HUDEP-2 (cell line): ENCODE results near the gene AKR7A2.
A peak's percentile ranks its signal among the peaks of the same experiment; 100 is the strongest.

ENCODE experiments used
- DNase-seq, 76 experiments: peaks; one replicate each; lab custom pipeline; 2025; ENCODE audit not compliant: unreplicated experiment in 76 of 76; lab: John Stamatoyannopoulos, UW

Gene AKR7A2

GRCh38 chr1:19325958-19326747, 14.2 kb upstream of the AKR7A2 start:
- no peak for DNase-seq

- peak in 29 of 76 experiments; percentile 8 to 82 (median 35) for DNase-seq
Measured at GRCh38 chr1:19325368-19325957, 13.5 kb upstream of the AKR7A2 start.

GRCh38 chr1:19324665-19324990, 12.7 kb upstream of the AKR7A2 start:
- no peak for DNase-seq

GRCh38 chr1:19323987-19324664, 12.2 kb upstream of the AKR7A2 start:
- no peak for DNase-seq

- no peak for DNase-seq
Measured at GRCh38 chr1:19322481-19322880, 10.5 kb upstream of the AKR7A2 start.

GRCh38 chr1:19321071-19321470, 9.1 kb upstream of the AKR7A2 start:
- DNase-seq, result no peak

GRCh38 chr1:19319196-19319595, 7.3 kb upstream of the AKR7A2 start:
- no peak for DNase-seq

- DNase-seq, result no peak
Measured at GRCh38 chr1:19317126-19317910, 5.4 kb upstream of the AKR7A2 start.

DNA sequence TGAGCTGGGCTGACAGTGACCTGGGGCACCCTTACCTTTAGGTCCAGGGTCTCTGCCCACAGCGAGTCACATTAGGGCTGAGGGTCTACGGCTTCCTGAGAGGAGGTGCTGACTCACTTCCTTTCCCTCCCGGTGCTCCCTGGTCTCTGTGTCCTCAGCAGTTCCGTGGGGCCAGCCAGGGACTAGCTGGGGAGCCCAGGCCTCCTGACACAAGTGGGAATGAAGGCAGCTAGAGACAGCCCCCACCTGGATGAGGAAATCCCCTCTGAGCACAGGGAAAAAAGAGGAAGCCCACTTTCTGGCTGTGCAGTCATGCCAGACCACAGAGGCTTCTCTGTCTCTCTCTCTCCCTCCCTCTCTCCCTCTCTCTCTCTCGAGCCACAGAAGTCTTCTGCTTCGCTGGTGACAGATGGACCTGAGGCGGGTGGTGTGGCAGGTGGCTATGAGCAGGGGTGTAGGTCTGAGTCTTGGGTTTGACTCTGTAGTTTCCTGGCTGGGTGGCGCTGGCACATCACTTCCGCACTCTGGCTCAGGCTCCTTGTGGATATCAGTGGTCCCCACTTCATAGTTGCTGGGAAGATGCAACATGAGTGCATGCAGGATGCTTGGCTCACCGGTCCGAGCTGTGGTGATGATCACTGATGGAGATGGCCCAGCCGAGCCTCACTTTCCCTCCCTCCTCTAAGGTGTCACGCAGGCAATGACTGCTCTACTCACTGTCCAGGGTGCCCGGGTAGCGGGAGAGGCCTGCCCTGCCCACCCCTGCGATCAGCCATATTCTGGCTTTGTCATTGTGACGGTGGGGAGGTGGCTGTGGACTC, 3.6 kb upstream of the AKR7A2 start:
- no peak for DNase-seq

GRCh38 chr1:19313961-19314882, 2.3 kb upstream of the AKR7A2 start:
- no peak for DNase-seq

- DNase-seq, result peak in 11 of 76 experiments; percentile 11 to 38 (median 20)
Measured at GRCh38 chr1:19313636-19313959, 1.7 kb upstream of the AKR7A2 start.

GRCh38 chr1:19312782-19313635, 1.1 kb upstream of the AKR7A2 start:
- peak in 52 of 76 experiments; percentile 10 to 79 (median 59) for DNase-seq

DNA sequence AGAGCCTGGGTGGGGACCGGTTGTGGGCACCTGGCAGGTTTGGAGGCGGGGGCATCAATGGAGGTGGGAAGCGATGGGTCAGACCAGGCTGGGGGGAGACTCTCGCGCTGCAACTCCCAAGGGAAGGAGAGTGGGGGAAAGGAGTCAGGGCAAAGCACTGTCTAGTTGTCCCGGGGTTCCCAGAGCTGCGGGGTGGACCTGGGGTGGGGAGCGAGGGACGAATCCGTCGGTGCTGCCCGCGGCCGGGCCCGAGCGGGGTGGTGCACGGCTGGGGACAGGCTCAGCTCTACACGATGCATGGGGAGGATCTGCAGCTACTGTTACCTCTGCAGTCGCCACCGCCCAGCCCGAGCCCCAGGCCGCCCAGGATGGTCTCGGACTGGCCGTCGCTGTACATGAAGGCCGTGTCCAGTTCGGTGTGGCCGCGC, 427 bp downstream of the AKR7A2 start:
- peak in 2 of 76 experiments; percentile 20 to 28 for DNase-seq

GRCh38 chr1:19310720-19311502, 1.0 kb downstream of the AKR7A2 start:
- DNase-seq, result peak in 1 of 76 experiments; percentile 7

DNA sequence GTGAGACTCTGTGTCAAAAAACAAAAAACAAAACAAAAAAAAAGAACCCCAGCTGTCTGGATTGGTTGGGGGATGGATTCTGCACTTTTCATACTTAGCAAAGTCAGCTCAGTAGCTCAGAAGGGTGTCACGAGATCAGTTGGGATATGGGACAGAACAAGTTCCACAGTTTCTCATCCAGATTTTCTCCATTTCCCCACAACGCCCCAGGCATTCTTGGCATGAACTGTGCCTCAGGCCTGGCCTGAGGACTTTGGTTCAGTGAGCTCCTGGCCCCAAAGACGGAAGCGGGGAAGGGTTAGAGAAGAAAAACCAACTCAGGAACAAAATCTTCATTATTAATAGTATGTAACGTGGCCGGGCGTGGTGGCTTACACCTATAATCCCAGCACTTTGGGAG, 1.9 kb downstream of the AKR7A2 start:
- no peak for DNase-seq

DNA sequence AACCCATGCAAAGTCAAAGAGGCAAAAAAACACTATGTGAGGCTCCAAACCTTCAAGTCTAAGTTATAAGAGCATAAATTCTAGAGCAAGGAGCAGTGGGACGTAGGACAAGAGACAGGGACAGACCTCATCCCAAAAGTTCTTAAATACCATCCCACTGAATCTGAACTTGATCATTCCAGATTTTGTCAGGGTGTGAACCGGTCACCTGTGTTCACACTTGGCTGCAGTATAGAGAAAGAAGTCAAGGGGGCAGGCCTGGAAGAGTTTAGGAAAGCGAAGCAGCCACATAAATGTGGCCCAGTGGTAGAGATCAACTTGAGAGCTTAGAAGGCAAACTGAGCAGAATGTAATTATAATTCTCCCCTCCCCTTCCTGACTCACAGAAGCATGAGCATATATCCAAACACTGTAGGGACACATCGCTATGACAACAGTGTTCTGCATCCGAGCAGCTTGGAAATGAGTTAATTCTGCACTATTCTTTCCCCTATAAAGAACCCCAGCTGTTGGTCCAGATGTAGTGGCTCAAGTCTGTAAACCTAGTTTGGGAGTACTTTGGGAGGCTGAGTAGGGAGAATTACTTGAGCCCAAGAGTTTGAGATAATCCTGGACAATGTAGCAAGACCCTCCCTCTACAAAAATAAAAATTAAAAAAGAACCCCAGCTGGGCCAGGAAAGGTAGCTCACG, 2.7 kb downstream of the AKR7A2 start:
- DNase-seq, result no peak

DNA sequence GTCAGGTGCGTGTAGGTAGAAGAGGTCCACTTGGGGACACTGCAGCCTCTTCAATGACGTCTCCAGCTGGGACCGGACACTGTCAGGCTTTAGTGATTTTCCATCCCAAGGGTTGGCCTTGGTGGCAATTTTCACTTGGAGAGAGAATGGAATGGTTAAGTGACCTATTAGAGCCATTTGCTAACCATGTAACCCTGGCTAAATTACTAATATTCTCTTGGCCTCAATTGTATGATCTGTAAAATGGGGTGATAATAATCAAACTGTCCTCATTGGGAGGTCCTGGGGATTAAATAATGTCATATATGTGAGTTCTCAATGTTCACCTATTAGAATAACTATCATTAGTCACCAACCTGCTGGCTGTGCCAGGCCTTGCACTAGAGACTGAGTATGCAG, 3.4 kb downstream of the AKR7A2 start:
- DNase-seq, result no peak
